ENCODE measurements around the gene THEM4. TPM values are rescaled to one million over a fixed set of nuclear protein-coding genes. Genes with fewer than 3 reads are reported as not detected.

Gene THEM4
- total and polyA plus RNA-seq, 2 of the 8 experiments (the other 6 are each of a cell fraction or from before 2014, with no cell fraction given), result 9.9 to 11.2 TPM

- Histone ChIP-seq H3K9ac (replicated peaks in 1 of 4; ENCODE audit: extremely low read depth in 1 of 4, low read depth in 3 of 4, low read length in 3 of 4) (no peak overlapping the region), H3K27me3 (replicated peaks in 1 of 4; ENCODE audit: control insufficient read depth in 3 of 4, extremely low read depth in 1 of 4, insufficient read depth in 3 of 4, low read length in 3 of 4) (peaks cover 11 to 45% (median 31%) of the 10 kb centered on the region in 4 experiments), H3K4me1 (replicated peaks in 1 of 4; ENCODE audit: control insufficient read depth in 3 of 4, insufficient read depth in 4 of 4, low read length in 3 of 4) (peaks cover 8 to 16% (median 12%) of the 10 kb centered on the region in 4 experiments), H3K9me3 (ENCODE audit: insufficient read depth in 2 of 2, low read depth in 1 of 2, low read length in 1 of 2) (no peaks in the 10 kb centered on the region), H3K79me2 (ENCODE audit: control insufficient read depth in 1 of 2, insufficient read depth in 2 of 2, low read length in 2 of 2) (no peaks in the 10 kb centered on the region), H3K18ac (ENCODE audit: extremely low read depth, low read length) (no peak overlapping the region), H4K8ac (ENCODE audit: extremely low read depth, insufficient read depth, low read length) (no peak overlapping the region), H3K4me3 (ENCODE audit: extremely low read depth in 1 of 4, insufficient read depth in 2 of 4, low read depth in 3 of 4, low read length in 4 of 4) (no peak overlapping the region), H3K27ac (ENCODE audit: low read depth, low read length) (no peak overlapping the region), H4K20me1 (replicated peaks in 1 of 2; ENCODE audit: control insufficient read depth in 1 of 2, insufficient read depth in 2 of 2, low read length in 2 of 2) (peaks cover 4 to 8% of the 10 kb centered on the region in 2 experiments), H3K56ac (replicated peaks; ENCODE audit: insufficient read length, low read depth, low read length) (no peak overlapping the region), H3K14ac (ENCODE audit: insufficient read length) (no peak overlapping the region), H2AFZ (ENCODE audit: low read length) (no peak overlapping the region), H2BK12ac (ENCODE audit: low read depth, low read length) (no peak overlapping the region), H3K23me2 (ENCODE audit: low read depth, low read length) (peaks cover 2% of the 10 kb centered on the region; the same call in 1 of the 2 replicates), H4K5ac (ENCODE audit: insufficient read length, low read depth, low read length) (no peak overlapping the region), H2BK15ac (ENCODE audit: low read length) (no peak overlapping the region), H2BK120ac (replicated peaks; ENCODE audit: low read depth, low read length) (no peak overlapping the region), H2BK20ac (ENCODE audit: low read length) (no peak overlapping the region), H3K4me2 (ENCODE audit: insufficient read depth in 1 of 2, low read depth in 2 of 2, low read length in 2 of 2) (no peak overlapping the region), H3K79me1 (ENCODE audit: low read depth, low read length) (no peaks in the 10 kb centered on the region), H2BK5ac (ENCODE audit: low read depth, low read length) (no peak overlapping the region), H4K91ac (replicated peaks; ENCODE audit: insufficient read length, low read length) (no peak overlapping the region), H3K4ac (replicated peaks; ENCODE audit: insufficient read length, low read depth, low read length) (no peak overlapping the region), H3K36me3 (ENCODE audit: control insufficient read depth in 2 of 4, insufficient read depth in 4 of 4, low read length in 3 of 4) (no peaks in the 10 kb centered on the region), H3K23ac (ENCODE audit: insufficient read length) (no peak overlapping the region), H2AK5ac (ENCODE audit: low read depth, low read length) (no peak overlapping the region)
- TF ChIP-seq SIRT6 (IDR thresholded peaks at IDR 0.05; ENCODE audit: low read length) (no peak), BCL11A (IDR thresholded peaks at IDR 0.05; ENCODE audit: low read depth in 2 of 2, low read length in 2 of 2) (no peak), CBX8 (IDR thresholded peaks at IDR 0.05; ENCODE audit: borderline replicate concordance, low read depth, low read length) (no peak), KDM1A (IDR thresholded peaks at IDR 0.05; ENCODE audit: borderline replicate concordance, low read length) (no peak), MAFK (IDR thresholded peaks at IDR 0.05; ENCODE audit: low read depth, low read length) (no peak), SP1 (IDR thresholded peaks at IDR 0.05; ENCODE audit: low read depth, low read length) (no peak)
- ChIA-PET CTCF (ENCODE audit: partially characterized antibody) (interaction anchor here (0.6 to 0.9 kb wide), 4 partner anchors 21 to 143 kb away, joined by 3 to 7 read pairs (median 4); partner anchors contain the start of genes C2CD4D and RIIAD1), POLR2A (ENCODE audit: partially characterized antibody) (no interaction called here)
- WGBS, 2 experiments (ENCODE audit: extremely low coverage in 1 of 2, insufficient coverage in 1 of 2, insufficient read length in 1 of 2, insufficient replicate concordance in 2 of 2, low coverage in 1 of 2, low lambda C conversion rate in 2 of 2, missing lambda C conversion rate in 1 of 2), result 50% methylated on average over 2 of the region's 2 CpGs; no CpG with 5 or more reads in 1 of the 2 experiments
- FAIRE-seq (no peak), DNase-seq (ENCODE audit: low read depth in 1 of 2, low spot score in 2 of 2) (no peak)
These were observed 44.9 kb downstream of the THEM4 start for GRCh38 chr1:151864411-151864810.
